GM19099 (cell line): ENCODE data around the gene FGF6.

Experiments
- POLR2A ChIP-seq: IDR thresholded peaks from 3 replicates; pipeline ENCODE4 v1.6.1; 2011; ENCODE audit warnings: low read depth; ENCODE audit not compliant: insufficient read length; ENCODE audit errors: extremely low read depth

FGF6 gene

DNA sequence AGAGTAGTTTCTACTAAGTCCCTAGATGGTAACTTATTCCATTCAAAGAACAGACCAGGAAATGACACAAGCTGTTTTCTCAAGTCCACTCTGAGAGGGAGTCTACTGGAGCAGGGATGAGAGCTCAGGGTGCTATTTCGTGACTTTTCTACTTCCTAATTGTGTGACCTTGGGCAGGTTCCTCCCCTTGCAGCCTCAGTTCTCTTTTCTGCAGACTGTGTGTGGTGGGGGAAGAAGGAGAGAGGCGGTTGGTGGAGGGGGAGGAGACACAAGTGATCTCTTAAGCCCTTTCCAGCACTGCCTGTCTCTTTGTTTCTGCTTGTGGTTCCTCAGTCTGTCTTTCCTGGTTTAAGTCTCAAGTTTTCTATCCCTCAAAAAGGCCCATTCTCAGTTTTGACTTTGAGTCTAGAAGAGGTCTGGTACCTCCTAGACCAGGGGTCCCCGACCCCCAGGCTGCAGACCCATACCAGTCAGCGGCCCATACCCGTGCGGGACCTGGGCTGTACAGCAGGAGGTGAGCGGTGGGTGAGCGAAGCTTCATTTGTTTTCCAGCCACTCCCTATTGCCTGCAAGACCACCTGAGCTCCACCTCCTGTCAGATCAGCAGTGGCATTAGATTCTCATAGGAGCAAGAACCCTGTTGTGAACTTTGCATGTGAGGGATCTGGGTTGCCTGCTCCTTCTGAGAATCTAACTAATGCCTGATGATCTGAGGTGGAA, 10.7 kb downstream of the FGF6 start:
- no peak for TF ChIP-seq POLR2A

DNA sequence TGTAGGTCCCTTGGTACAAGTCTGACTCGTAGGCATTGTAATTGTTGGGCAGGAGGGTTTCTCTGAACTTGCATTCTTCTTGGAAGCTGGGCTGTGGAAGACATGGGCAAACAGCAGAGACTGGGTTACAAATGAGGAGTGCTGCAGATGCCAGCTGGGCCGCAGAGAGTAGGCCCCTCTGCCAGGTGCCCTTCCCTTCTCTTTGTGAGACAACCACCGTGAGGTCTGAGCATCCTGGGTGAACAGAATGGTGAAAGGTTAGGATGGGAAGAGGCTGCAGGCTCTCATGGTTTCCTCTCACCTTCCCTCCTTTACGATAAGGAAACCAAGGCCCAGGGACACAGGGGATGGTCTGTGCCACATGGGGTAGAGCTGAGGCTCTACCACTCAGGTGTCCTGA, 11.3 kb downstream of the FGF6 start:
- no peak for TF ChIP-seq POLR2A

DNA sequence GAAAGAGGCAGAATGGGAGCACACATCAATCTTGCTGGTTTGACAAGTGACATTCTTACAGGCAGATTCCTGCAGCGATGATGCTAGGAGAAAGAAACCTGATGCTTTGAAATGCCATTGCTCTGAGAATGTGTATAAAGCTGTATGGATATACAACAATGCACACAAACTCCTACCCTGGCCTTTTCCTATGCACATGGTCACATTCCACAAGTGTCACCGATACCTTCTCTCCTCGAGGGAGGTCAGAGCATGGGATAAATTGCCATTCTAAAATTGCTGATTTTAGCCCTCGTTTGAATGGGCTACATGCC, 11.9 kb downstream of the FGF6 start:
- TF ChIP-seq POLR2A: no peak

DNA sequence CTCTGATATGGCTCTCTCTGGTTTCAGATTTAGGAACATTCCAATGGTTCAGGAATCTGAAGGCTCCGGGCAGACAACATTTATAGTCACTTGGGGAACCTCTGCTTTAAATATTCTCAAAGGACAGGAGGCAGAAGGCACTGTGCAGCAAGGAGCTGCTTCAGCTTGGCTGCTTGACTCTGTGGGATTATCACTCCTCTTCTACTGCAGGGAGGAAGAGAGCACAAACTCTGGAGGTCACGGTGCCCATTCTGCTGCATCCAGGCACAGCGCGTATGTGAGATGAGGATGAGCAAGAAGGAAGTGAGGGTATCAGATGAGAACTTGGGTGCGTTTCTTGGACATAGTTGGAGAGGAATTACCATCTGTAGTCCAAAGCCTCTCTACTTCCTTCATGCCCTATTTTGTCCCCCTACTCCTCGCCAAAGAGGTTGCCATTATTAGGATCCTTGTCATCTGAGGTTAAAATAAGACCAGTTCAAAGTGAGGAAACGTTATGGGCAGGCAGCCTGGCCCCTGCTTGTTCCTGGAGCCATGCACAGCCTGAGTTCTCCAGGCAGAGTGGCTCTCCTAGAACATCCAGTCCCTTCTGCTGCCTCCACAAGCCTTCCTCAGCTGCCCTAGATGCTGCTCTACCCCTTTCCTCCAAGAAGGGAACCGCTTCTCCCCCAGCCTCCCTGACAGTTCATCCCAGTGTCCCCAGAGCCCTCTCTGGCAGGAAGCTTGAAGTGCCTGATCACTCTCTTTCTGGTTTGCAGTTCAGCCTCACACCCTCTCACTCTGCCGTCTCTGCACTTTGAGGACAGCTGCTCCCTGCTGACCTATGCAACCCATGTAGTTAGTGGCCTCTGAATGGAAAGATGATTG, 12.5 kb downstream of the FGF6 start:
- TF ChIP-seq POLR2A: no peak

GRCh38 chr12:4431866-4432265, 13.7 kb downstream of the FGF6 start:
- no peak for TF ChIP-seq POLR2A

- no peak for TF ChIP-seq POLR2A
These were observed 14.2 kb downstream of the FGF6 start for GRCh38 chr12:4431436-4431835.

- TF ChIP-seq POLR2A: no peak
These were observed 21.2 kb downstream of the FGF6 start for GRCh38 chr12:4424422-4424821.

GRCh38 chr12:4423528-4424195, 22.0 kb downstream of the FGF6 start:
- no peak for TF ChIP-seq POLR2A

DNA sequence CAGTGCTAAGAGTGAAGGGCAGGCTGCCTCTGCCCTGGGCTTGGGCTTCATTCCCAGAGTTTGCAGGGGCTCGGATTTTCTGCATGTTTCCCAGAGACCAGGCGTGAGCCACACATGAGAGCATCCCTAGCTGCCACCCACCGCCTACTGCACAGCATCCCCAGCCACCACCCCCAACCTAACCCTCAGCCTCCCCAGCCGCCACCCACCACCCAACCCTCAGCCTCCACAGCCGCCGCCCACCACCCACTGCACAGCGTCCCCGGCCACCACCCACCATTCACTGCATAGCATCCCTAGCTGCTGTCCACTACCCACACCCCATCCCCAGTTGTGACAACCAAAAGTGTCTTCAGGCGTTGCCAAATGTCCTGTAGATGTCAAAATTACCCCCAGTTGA, 22.6 kb downstream of the FGF6 start:
- TF ChIP-seq POLR2A: no peak

GRCh38 chr12:4421590-4422031, 24.0 kb downstream of the FGF6 start:
- TF ChIP-seq POLR2A: no peak

DNA sequence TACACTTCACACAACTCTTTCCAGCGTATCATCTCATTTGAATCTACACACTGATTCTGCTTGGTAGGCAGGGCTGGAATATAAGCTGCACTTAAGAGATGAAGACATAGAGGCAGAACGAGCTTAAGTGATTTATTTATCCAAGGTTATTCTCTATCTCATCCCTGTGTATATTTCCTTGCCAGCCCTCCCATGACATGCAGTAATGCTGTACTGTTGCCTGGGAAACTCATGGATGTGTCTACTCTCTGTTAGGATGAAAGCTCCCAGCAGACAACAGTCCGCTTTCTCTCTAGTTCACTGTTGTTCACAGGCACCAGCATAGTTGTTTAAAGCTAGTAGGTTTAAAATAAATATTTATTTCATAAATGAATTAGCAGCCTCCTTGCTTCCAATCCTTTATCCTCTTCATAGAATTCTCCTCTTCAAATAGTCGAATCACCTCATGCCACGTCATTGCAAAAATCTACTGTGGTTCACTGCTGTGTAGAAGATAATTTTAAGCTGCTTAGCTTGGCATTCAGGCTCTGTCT, 25.4 kb downstream of the FGF6 start:
- TF ChIP-seq POLR2A: no peak

DNA sequence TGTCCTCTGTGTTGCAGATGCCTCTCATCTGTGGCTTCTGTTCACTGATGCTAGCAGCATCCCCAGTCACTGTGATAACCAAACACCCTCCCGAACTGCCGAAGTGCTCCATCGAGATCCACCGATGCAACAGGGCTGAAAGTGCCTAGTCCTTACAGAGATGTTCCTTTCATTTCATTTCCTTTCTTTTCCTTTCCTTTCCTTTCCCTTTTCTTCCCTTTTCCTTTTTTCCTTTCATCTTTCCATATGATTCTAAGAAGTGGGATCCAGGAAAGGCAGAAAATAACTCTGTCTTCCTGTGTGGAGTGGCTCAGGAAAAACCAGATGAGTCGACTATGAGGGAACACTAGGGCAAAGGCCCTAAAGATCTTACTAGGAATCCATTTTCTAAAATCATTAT, 26.7 kb downstream of the FGF6 start:
- TF ChIP-seq POLR2A: no peak

GRCh38 chr12:4417936-4418335, 27.7 kb downstream of the FGF6 start:
- TF ChIP-seq POLR2A: no peak

GRCh38 chr12:4417455-4417854, 28.2 kb downstream of the FGF6 start:
- TF ChIP-seq POLR2A: no peak

GRCh38 chr12:4416276-4416675, 29.3 kb downstream of the FGF6 start:
- TF ChIP-seq POLR2A: no peak
